ENCODE measurements around the gene RASGEF1B. TPM values are rescaled to one million over a fixed set of nuclear protein-coding genes. Genes with fewer than 3 reads are reported as not detected.

The RASGEF1B gene
- total and polyA plus RNA-seq, 2 experiments from 2014 or later, result 2.8 to 5.2 TPM

- Mint-ChIP-seq H3K36me3 (ENCODE audit: low read depth) (no peaks in the 10 kb centered on the region), H3K4me1 (peaks cover 20% of the 10 kb centered on the region), H3K27ac (no peak overlapping the region), H3K9me3 (no peaks in the 10 kb centered on the region), H3K4me3 (no peak overlapping the region), H3K27me3 (ENCODE audit: insufficient read depth, low read depth, poor library complexity) (no peaks in the 10 kb centered on the region)
- DNase-seq (ENCODE audit: low spot score) (no peak), ATAC-seq (no peak)
- TF ChIP-seq ZNF462 (CRISPR knock-in tag; IDR thresholded peaks at IDR 0.05), result no peak
- TF ChIP-seq, protein P1, sequence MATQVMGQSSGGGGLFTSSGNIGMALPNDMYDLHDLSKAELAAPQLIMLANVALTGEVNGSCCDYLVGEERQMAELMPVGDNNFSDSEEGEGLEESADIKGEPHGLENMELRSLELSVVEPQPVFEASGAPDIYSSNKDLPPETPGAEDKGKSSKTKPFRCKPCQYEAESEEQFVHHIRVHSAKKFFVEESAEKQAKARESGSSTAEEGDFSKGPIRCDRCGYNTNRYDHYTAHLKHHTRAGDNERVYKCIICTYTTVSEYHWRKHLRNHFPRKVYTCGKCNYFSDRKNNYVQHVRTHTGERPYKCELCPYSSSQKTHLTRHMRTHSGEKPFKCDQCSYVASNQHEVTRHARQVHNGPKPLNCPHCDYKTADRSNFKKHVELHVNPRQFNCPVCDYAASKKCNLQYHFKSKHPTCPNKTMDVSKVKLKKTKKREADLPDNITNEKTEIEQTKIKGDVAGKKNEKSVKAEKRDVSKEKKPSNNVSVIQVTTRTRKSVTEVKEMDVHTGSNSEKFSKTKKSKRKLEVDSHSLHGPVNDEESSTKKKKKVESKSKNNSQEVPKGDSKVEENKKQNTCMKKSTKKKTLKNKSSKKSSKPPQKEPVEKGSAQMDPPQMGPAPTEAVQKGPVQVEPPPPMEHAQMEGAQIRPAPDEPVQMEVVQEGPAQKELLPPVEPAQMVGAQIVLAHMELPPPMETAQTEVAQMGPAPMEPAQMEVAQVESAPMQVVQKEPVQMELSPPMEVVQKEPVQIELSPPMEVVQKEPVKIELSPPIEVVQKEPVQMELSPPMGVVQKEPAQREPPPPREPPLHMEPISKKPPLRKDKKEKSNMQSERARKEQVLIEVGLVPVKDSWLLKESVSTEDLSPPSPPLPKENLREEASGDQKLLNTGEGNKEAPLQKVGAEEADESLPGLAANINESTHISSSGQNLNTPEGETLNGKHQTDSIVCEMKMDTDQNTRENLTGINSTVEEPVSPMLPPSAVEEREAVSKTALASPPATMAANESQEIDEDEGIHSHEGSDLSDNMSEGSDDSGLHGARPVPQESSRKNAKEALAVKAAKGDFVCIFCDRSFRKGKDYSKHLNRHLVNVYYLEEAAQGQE (IDR thresholded peaks at IDR 0.05; ENCODE audit: unreplicated experiment), result no peak
- no peak for TF ChIP-seq CREB1 (CRISPR knock-in tag; IDR thresholded peaks at IDR 0.05; ENCODE audit: low read depth)
- no peak for TF ChIP-seq JUNB (IDR thresholded peaks at IDR 0.05; ENCODE audit: unreplicated experiment)
- TF ChIP-seq ETS1 (IDR thresholded peaks at IDR 0.05), result no peak
- no peak for TF ChIP-seq NANOG (IDR thresholded peaks at IDR 0.05; ENCODE audit: borderline replicate concordance)
- no peak for TF ChIP-seq EZH2phosphoT487 (IDR thresholded peaks at IDR 0.05; ENCODE audit: unreplicated experiment)
- TF ChIP-seq ZNF114 (CRISPR knock-in tag; IDR thresholded peaks at IDR 0.05), result no peak
- TF ChIP-seq, protein P2, sequence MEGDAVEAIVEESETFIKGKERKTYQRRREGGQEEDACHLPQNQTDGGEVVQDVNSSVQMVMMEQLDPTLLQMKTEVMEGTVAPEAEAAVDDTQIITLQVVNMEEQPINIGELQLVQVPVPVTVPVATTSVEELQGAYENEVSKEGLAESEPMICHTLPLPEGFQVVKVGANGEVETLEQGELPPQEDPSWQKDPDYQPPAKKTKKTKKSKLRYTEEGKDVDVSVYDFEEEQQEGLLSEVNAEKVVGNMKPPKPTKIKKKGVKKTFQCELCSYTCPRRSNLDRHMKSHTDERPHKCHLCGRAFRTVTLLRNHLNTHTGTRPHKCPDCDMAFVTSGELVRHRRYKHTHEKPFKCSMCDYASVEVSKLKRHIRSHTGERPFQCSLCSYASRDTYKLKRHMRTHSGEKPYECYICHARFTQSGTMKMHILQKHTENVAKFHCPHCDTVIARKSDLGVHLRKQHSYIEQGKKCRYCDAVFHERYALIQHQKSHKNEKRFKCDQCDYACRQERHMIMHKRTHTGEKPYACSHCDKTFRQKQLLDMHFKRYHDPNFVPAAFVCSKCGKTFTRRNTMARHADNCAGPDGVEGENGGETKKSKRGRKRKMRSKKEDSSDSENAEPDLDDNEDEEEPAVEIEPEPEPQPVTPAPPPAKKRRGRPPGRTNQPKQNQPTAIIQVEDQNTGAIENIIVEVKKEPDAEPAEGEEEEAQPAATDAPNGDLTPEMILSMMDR (conservative IDR thresholded peaks at IDR 0.05; ENCODE audit: low read depth in 2 of 2), result no peak
- TF ChIP-seq EZH2 (IDR thresholded peaks at IDR 0.05; ENCODE audit: low read depth, unreplicated experiment), result no peak
- TF ChIP-seq ZNF331 (CRISPR knock-in tag; IDR thresholded peaks at IDR 0.05; ENCODE audit: low read depth), result no peak
- H3F3A ChIP-seq (replicated peaks; ENCODE audit: low read depth), result no peaks in the 10 kb centered on the region
- no peaks in the 10 kb centered on the region for H3K9me2 ChIP-seq (ENCODE audit: insufficient read depth)
- H3K4me2 ChIP-seq, result no peak overlapping the region
- H3K27ac ChIP-seq (ENCODE audit: low read depth), result no peak overlapping the region
- no peaks in the 10 kb centered on the region for H4K20me1 ChIP-seq (replicated peaks; ENCODE audit: insufficient read depth)
- H3K27me3 ChIP-seq (ENCODE audit: insufficient read depth), result no peaks in the 10 kb centered on the region
- H3K4me3 ChIP-seq, result no peak overlapping the region
- no peaks in the 10 kb centered on the region for H3K79me2 ChIP-seq (replicated peaks; ENCODE audit: insufficient read depth)
- H3K36me3 ChIP-seq (ENCODE audit: insufficient read depth), result no peaks in the 10 kb centered on the region
- peaks cover 9% of the 10 kb centered on the region for H3K4me1 ChIP-seq (ENCODE audit: insufficient read depth)
- H2AFZ ChIP-seq, result no peak overlapping the region
Measured at GRCh38 chr4:81460834-81461233, 10.9 kb downstream of the RASGEF1B start.

Measured in GM23338 (cell line).